Left lung (tissue), 10 donors: Measurements from ENCODE around the gene TNNI3K. TPM values are rescaled to one million over a fixed set of nuclear protein-coding genes. Genes with fewer than 3 reads are reported as not detected.

ENCODE experiments used
- ATAC-seq: fragments of 200-7000 bp; cut with Tn5 transposase; one replicate; pipeline ENCODE4 v1.9.1; 2020; ENCODE audit warnings: moderate library complexity
- DNase-seq, 4 donors: peaks; one replicate each; pipeline ENCODE4 v3.0.0-alpha.2; 2013 to 2020
- H3K27ac ChIP-seq, 2 donors: fragments of 200-600 bp; sonication (generic) in 1 of 2; one replicate each; pipeline versions ENCODE4 v1.5.0 to v1.8.0; 2020 to 2021
- H3K27me3 ChIP-seq, 2 donors: fragments of 200-600 bp; sonication (generic) in 1 of 2; one replicate each; pipeline versions ENCODE4 v1.5.0 to v1.8.0; 2020 to 2021
- H3K36me3 ChIP-seq, 2 donors: fragments of 200-600 bp; sonication (generic) in 1 of 2; one replicate each; pipeline versions ENCODE4 v1.5.0 to v1.8.0; 2020 to 2021
- H3K4me1 ChIP-seq, 2 donors: fragments of 200-600 bp; one replicate each; pipeline ENCODE4 v1.8.0; 2021
- H3K4me3 ChIP-seq, 2 donors: fragments of 200-600 bp; sonication (generic) in 1 of 2; one replicate each; pipeline versions ENCODE4 v1.5.0 to v1.8.0; 2020 to 2021; ENCODE audit warnings: mild to moderate bottlenecking in 1 of 2
- H3K9me3 ChIP-seq, 2 donors: fragments of 200-600 bp; sonication (generic) in 1 of 2; one replicate each; pipeline versions ENCODE4 v1.5.0 to v1.8.0; 2020 to 2021
- intact Hi-C, 2 donors: fragments of 100-400 bp; cut with DNase I; formaldehyde crosslinking; loops; one replicate each; pipeline versions ENCODE4 v1.11.2 to v1.14.2; 2022
- polyA plus RNA-seq, 6 donors: library from polyadenylated mRNA; unstranded; fragments of 120-200 nt; gene quantifications; one replicate each; pipeline ENCODE4 v1.2.1, GENCODE V29; 2013; ENCODE audit not compliant: insufficient read length in 6 of 6
- total RNA-seq, 2 donors: library from RNA; stranded (reverse); fragmentation: NEBNext Ultra II Directional; extraction: Animal tissue kit (Norgen Biotek cat#: 25700); gene quantifications; one replicate each; pipeline ENCODE4 v1.2.1, GENCODE V29; 2021
- TF ChIP-seq, protein P1 (sequence below), 2 donors: fragments of 200-600 bp; sonication (generic) in 1 of 2; IDR thresholded peaks; one replicate each; pipeline versions ENCODE4 v1.5.0 to v1.8.0; 2021; ENCODE audit warnings: antibody characterized with exemption in 2 of 2
- donor health status: DM: no; HTN: yes; CAD: no.
- donor health status: DM: no; HTN: no; CAD: no.

Gene TNNI3K
- total and polyA plus RNA-seq, 8 donors, result 0.38 to 2.0 (median 1.1) TPM

DNA sequence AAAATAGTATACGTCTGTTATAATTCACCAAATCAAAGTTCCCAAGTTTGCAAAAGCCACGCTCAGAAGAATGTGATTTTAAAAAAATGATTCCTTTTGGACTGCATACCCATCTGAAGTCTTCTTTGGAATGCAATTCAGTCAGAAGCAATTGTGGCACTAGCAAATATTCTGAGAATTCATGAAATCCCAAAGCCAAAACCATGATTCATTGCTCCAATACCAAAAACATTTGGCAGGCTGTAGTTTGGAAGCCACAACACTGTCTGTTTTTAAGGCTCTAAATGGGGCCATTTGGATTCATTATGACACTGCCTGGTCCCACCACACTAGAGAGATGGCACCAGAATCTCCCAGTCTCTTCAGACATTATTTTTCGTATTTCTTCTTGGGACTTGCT is 299.1 kb downstream of the TNNI3K start:
- Histone ChIP-seq H3K9me3 (no peaks in the 10 kb centered on the region), H3K27me3 (no peaks in the 10 kb centered on the region), H3K4me3 (no peak overlapping the region), H3K36me3 (no peaks in the 10 kb centered on the region), H3K4me1 (no peaks in the 10 kb centered on the region), H3K27ac (no peak overlapping the region)
- TF ChIP-seq, protein P1, sequence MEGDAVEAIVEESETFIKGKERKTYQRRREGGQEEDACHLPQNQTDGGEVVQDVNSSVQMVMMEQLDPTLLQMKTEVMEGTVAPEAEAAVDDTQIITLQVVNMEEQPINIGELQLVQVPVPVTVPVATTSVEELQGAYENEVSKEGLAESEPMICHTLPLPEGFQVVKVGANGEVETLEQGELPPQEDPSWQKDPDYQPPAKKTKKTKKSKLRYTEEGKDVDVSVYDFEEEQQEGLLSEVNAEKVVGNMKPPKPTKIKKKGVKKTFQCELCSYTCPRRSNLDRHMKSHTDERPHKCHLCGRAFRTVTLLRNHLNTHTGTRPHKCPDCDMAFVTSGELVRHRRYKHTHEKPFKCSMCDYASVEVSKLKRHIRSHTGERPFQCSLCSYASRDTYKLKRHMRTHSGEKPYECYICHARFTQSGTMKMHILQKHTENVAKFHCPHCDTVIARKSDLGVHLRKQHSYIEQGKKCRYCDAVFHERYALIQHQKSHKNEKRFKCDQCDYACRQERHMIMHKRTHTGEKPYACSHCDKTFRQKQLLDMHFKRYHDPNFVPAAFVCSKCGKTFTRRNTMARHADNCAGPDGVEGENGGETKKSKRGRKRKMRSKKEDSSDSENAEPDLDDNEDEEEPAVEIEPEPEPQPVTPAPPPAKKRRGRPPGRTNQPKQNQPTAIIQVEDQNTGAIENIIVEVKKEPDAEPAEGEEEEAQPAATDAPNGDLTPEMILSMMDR (IDR thresholded peaks at IDR 0.05), result no peak
- ATAC-seq (no peak), DNase-seq (no peak)
- intact Hi-C loops, result no loop called here

DNA sequence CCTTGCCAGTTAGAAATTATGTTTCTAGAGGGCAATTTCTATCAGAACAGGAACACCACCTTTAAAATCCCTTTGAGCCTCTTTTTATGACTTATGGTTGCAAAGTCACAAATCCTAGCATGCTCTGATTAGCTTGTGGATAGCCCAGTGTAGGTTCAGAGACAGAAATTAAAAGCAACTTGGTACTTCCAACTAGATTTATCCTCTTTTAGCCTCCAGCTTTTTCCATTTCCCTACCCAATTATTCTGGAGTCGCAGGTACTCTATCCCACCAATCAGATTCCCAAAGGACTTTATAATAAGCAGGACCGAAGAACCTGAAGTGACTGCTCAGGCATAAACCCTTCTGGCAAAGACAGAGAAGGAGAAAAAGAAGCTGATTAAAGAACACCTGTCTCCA is 310.6 kb downstream of the TNNI3K start:
- Histone ChIP-seq H3K4me1 (no peaks in the 10 kb centered on the region), H3K9me3 (no peaks in the 10 kb centered on the region), H3K4me3 (no peak overlapping the region), H3K36me3 (no peaks in the 10 kb centered on the region), H3K27me3 (no peaks in the 10 kb centered on the region), H3K27ac (no peak overlapping the region)
- ATAC-seq (no peak), DNase-seq (no peak)
- TF ChIP-seq, protein P1 (IDR thresholded peaks at IDR 0.05), result no peak
- intact Hi-C loops, result no loop called here

DNA sequence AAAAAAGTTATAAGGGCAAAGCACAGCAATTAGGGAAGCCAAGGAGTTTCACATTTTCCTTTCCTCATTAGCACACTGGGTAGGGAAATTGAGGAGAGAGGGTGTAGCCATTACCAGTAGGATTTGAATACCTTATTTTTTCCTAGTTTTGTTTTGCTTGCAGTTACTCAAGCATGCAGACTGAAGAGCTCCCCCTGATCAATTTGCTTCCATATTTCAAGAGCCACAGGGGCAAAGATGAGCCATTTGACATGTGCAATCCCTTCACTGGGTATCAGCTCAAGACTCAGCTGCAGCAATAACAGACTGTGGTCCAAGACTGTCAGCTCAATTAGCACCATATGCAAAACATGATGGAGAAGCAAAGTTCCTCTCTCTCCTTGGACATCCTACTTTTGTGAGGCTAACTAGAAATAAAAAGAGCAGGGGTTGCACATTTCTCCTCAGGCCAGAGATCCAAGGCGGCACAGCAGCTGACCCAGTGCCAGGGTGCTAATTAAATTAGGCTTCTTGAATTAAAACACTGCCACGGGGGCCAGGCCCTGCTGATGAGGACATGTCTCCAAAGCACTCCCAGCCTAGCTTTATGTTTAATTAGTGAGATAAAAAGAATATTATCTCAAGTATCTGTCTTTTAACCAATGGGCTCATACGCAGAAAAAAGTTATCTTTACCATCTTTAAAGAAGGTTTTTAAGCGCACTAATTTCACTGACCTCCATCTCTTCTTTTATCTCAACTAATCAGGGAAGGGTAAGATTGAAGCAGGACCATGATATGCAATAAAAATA is 314.0 kb downstream of the TNNI3K start:
- no peaks in the 10 kb centered on the region for H3K27me3 ChIP-seq
- H3K36me3 ChIP-seq, result no peaks in the 10 kb centered on the region
- no peak for DNase-seq
- intact Hi-C loops, result no loop called here
- H3K4me3 ChIP-seq, result no peak overlapping the region
- no peaks in the 10 kb centered on the region for H3K9me3 ChIP-seq
- TF ChIP-seq, protein P1 (IDR thresholded peaks at IDR 0.05), result no peak
- H3K27ac ChIP-seq, result no peak overlapping the region
- H3K4me1 ChIP-seq, result no peaks in the 10 kb centered on the region
- no peak for ATAC-seq

DNA sequence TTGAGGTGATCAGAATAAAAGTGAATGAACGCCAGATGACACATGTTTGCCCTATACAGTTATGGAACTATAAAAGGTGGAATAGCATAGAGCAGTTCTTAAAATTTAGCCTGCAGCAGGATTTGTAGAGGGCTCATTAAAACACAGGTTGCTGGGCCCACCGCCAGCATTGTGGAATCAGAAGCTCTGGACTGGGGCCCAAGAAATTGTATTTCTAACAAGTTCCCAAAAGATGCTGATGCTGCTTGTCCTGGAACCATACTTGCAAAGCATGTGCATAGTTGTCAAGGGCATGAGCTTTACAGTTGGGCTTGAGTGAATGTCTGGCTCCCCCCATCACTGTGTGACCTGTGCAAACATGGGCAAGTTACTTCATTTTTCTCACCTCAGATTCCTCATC is 314.7 kb downstream of the TNNI3K start:
- Histone ChIP-seq H3K27me3 (no peaks in the 10 kb centered on the region), H3K4me1 (no peaks in the 10 kb centered on the region), H3K9me3 (no peaks in the 10 kb centered on the region), H3K27ac (no peak overlapping the region), H3K36me3 (no peaks in the 10 kb centered on the region), H3K4me3 (no peak overlapping the region)
- TF ChIP-seq, protein P1 (IDR thresholded peaks at IDR 0.05), result no peak
- ATAC-seq, result no peak
- intact Hi-C loops, result no loop called here
- DNase-seq, result no peak

DNA sequence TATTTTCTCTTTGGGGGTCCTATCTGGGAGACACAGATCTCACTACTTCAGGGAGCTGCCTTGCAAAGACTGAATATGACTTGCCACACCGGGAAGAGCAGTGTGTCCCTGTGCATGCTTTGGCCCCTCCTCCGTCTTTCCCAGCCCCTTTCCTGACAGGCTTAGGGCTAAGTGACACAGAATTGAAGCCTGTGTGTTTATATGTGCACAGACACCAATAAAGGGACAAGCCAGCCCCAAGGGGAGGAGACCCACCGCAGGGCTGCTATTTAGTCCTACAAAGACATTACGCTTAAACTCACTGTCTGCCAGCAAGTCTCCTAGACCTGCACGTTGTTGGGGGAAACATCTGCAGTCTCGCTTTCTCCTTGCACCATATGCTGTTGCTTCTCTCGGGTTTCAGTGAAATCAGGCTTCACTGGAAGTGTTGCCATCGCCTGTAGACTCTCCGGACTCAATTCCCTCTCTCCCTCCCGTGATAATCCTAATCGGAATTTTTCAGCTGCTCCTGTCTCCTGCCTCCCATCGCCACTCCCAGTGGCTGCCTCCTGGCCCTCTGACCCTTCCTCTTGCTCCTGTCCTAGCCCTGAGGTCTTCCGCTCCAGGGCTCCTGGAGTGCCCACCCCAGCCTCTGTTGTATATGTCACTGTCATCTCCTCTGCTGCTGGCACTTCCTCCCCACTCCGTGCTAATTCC is 335.8 kb downstream of the TNNI3K start:
- no peaks in the 10 kb centered on the region for H3K36me3 ChIP-seq
- peaks cover 0 to 5% of the 10 kb centered on the region in 2 donors for H3K27me3 ChIP-seq
- no peak overlapping the region for H3K27ac ChIP-seq
- DNase-seq, result no peak
- ATAC-seq, result no peak
- TF ChIP-seq, protein P1 (IDR thresholded peaks at IDR 0.05), result no peak
- no peak overlapping the region for H3K4me3 ChIP-seq
- no peaks in the 10 kb centered on the region for H3K9me3 ChIP-seq
- no peaks in the 10 kb centered on the region for H3K4me1 ChIP-seq
- intact Hi-C loops, result no loop called here
